Astrocyte of the hippocampus (primary cell): ENCODE measurements around the gene SCGB1D2.

Experiments used
- DNase-seq: peaks from one replicate; pipeline ENCODE4 v3.0.0; 2011; ENCODE audit warnings: low read depth, low spot score

The SCGB1D2 gene

DNA sequence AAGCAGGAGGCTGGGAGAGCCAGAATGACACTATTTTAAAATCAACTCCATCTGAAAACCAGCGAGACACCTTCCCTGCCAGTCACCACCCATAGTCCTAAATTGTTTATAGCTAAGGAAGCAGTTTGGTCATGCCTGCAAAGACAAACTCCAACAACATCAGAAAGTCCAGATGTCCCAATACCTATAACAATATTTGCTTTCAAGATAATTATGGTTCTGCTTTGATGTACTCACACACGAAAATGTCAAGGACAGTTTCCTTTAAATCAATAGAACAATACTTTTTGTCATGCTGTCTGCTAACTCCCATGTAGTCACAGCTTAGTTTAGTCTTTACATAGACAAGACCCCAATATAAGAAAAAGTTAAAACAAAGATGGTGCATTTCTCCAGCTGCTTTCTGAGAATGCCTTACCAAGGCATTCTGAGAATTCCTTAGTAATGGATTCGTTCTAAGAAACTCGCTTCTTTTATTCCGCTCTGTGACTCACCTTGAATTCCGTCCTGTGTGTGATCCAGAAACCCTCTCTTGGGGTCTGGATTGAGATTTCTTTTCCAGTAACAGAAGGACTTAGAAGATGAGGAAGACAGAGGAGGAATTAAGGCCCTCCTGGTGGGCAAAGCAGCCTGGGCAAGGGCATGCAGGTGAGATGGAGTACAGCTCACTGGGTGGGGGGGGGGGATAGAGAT lies 18.4 kb downstream of the SCGB1D2 start:
- no peak for DNase-seq

DNA sequence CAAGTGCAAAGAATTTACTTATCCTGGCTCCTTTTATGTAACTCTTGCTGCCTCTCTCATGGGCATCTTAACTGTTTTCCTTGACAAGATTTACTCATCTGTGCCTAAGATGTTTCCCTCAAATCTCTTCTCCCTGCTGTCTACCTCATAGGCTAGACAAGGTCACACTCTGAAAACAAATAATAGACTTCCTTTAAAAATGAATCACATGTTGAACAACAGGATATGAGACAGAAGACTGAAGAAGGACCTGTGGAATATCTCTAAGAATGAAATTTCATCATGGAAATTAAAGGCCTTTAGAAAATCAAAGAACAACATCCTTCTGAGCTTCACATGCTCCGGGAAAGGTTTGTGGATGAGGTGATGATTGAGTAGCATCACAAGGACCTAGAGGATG lies 22.0 kb downstream of the SCGB1D2 start:
- DNase-seq = no peak

DNA sequence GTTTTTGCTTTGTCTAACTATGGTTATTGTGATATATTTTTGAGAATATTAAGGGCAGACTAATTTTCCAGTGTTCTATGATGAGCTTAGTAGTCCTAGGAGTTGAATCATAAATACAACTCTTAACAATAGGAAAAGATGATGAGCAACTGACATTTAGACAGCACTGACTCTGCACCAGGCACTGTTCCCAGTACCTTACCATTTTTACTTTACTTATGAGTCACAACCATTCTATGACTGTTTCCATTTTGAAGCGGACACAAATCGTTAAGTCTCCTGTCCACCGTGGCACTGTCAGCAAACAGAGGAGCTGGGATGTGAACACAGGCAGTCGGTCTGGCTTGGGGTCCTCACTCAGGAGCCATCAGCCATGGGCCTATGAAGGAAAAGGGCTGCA lies 24.5 kb downstream of the SCGB1D2 start:
- no peak for DNase-seq

DNA sequence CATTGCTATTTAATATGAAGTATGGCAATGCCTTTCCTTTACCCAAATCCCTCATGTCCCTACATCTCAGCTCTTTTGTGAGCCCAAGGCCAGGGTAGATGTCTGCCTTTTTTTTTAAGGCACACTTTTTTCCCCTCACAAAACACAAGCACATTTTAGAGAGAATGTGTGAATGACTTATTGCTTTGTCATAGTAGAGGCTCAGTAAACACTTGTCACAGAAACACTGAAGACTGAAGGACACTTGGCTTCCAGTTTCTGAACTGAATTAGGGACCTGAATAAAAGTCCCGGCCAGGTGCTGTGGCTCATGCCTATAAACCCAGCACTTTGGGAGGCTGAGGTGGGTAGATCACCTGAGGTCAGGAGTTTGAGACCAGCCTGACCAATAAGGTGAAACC lies 25.0 kb downstream of the SCGB1D2 start:
- no peak for DNase-seq

DNA sequence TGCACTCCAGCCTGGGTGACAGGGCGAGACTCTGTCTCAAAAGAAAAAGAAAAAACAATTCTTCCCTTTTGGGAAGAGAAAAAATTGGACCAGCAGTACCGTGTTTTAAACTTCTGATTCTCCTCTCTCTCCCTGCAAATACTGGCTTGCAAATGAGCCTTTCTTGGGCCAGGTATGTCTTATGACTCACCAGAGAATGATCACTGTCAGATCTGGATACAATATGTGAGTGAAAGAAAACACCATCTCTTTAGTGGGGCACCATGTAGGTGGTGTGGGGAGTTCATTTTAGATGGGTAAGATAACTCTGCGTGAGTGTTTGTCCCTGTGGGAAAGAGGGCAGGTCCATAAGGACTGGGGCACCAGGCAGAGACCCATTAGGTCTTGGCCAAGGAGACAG lies 25.5 kb downstream of the SCGB1D2 start:
- no peak for DNase-seq

DNA sequence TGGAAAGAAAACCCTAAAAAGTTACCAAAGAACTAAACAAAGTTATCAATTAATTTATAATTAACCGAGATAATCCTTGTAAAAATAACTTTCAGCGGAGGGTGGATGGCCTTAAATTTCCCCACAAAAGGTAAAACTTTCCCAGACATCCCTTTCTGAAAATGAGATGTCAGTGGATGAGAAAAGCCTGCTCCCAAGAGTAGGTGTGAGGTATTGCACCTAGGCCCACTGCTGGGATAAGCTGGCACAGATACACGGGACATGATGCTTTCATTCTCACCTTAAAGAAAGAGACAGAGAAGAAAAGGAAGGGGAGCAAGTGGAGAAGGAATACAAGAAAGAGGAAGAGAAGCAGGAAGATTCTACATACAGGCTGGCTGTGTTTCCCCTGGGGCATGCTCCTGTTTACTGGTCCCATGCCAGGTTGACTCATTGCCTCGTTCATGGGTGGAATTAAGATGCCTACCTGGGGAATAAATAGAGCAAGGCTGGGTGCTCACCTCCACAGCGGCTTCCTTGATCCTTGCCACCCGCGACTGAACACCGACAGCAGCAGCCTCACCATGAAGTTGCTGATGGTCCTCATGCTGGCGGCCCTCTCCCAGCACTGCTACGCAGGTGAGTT lies 27.7 kb downstream of the SCGB1D2 start, which contains the start of gene SCGB2A2:
TSS of gene SCGB2A2 (plus strand) at position 505 of the 625 bp plus-strand sequence. CDS start at position 564, 59 bp downstream.
- no peak for DNase-seq

DNA sequence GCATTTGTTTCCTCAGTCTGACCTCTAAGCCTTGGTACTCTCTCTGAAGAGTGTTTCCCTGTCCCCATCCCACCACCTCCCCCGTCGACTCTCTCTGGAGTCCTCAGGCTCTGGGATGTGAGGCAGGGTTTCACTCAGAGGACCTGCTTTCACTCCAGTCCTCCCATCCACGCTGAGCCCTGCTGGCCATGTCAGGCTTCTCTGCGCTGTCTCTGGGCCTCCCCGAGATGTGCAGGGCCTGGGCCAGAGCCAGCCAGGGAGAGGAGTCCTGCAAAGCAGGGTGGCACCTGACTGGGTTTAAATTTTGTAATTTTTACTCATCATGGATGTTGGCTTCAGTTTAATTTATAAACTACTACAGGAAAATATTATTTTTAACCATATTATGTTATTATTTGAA lies 31.2 kb downstream of the SCGB1D2 start:
- no peak for DNase-seq

DNA sequence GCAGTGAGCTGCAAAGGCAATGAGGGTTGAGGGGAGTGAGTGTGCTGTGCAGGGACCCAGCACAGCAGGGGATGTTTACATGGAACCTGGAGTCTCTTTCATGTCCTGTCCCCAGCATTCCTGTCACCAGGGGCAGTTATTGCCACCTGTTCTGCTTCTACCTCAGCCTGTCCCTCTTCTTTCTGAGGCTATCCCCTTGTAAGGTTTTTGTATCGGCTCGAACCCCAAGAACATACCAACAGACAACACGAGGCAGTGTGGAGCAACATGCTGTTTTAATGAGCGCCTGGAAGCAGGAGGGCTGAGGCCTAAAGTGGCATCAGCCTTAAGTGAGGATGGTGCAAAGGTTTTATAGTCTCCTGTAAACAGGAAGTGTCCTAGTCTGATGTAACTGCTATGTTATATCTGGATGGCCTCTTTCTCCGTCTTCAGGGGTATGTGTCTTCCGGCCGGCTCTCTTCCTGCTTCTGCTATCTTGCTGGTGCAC lies 31.8 kb downstream of the SCGB1D2 start:
- no peak for DNase-seq

DNA sequence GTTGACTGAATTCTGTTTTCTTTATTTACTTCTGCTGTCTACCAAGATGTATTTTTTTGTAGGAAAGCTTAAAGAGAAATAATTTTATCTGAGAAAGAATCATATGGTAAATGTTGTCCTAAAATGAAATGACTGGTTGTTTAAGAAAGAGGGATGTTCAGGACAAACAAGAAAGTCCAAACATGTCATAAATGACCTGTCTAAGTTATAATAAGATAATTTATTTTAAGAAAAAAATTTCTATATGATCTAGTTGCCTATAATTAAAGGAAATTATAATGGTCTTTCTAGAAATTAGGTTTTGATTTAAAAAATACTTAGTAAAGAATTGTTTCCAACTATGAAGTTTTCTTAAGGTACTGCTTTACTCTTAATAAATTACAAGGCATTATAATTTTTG lies 38.4 kb downstream of the SCGB1D2 start:
- no peak for DNase-seq
